CD4-positive, CD25-positive, alpha-beta regulatory T cell (primary cell): ENCODE measurements around the gene CSTB. TPM values are rescaled to one million over a fixed set of nuclear protein-coding genes. Genes with fewer than 3 reads are reported as not detected.
A peak's percentile ranks its signal among the peaks of the same experiment; 100 is the strongest.

Experiments used
- ATAC-seq, 2 donors: fragments of 150-1000 bp; cut with Tn5 transposase; one replicate each; pipeline ENCODE4 v1.10.0; 2021; ENCODE audit warnings: low read depth in 2 of 2, moderate number of reproducible peaks in 2 of 2, moderate library complexity in 1 of 2
- DNase-seq, 3 donors: peaks; one replicate each; pipeline versions ENCODE4 v3.0.0 to v3.0.0-alpha.2; 2012 to 2022; ENCODE audit warnings: mixed read lengths in 1 of 3
- H3K27ac ChIP-seq: one replicate; pipeline ENCODE4 v1.7.0; 2013; ENCODE audit warnings: mild to moderate bottlenecking, low read length; ENCODE audit not compliant: insufficient read depth, poor library complexity, severe bottlenecking
- H3K27me3 ChIP-seq: one replicate; pipeline ENCODE4 v1.7.0; 2013; ENCODE audit warnings: low read length; ENCODE audit not compliant: control insufficient read depth, insufficient read depth
- H3K36me3 ChIP-seq: one replicate; pipeline ENCODE4 v1.7.0; 2013; ENCODE audit warnings: mild to moderate bottlenecking, low read length, moderate library complexity; ENCODE audit not compliant: control insufficient read depth, insufficient read depth
- H3K4me1 ChIP-seq: 2 replicates; pipeline ENCODE4 v1.7.0; 2013; ENCODE audit warnings: mild to moderate bottlenecking, low read length; ENCODE audit not compliant: insufficient read depth, control insufficient read depth, poor library complexity, severe bottlenecking
- H3K4me3 ChIP-seq: one replicate; pipeline ENCODE4 v1.7.0; 2013; ENCODE audit warnings: low read depth, mild to moderate bottlenecking, low read length, moderate library complexity
- H3K9me3 ChIP-seq, 2 experiments: 1 replicate in 1 of 2; 2 replicates in 1 of 2; pipeline ENCODE4 v1.7.0; 2013; ENCODE audit warnings: low read length in 2 of 2, mild to moderate bottlenecking in 1 of 2, moderate library complexity in 1 of 2; ENCODE audit not compliant: control insufficient read depth in 2 of 2
- H3K27ac Mint-ChIP-seq, 3 donors: one replicate each; pipeline ENCODE4 v1.8.0; 2020 to 2022; ENCODE audit warnings: mild to moderate bottlenecking in 3 of 3, mixed read lengths in 3 of 3, moderate library complexity in 2 of 3
- H3K27me3 Mint-ChIP-seq: one replicate; pipeline ENCODE4 v1.8.0; 2022; ENCODE audit warnings: mild to moderate bottlenecking, mixed read lengths
- H3K36me3 Mint-ChIP-seq: one replicate; pipeline ENCODE4 v1.8.0; 2020; ENCODE audit warnings: mixed read lengths
- H3K4me1 Mint-ChIP-seq, 4 donors: one replicate each; pipeline ENCODE4 v1.8.0; 2020 to 2022; ENCODE audit warnings: mixed read lengths in 4 of 4, mild to moderate bottlenecking in 1 of 4
- H3K4me3 Mint-ChIP-seq, 4 donors: one replicate each; pipeline ENCODE4 v1.8.0; 2020 to 2022; ENCODE audit warnings: mild to moderate bottlenecking in 4 of 4, mixed read lengths in 4 of 4, moderate library complexity in 3 of 4
- H3K9me3 Mint-ChIP-seq, 7 donors: one replicate each; pipeline ENCODE4 v1.8.0; 2020 to 2022; ENCODE audit warnings: mixed read lengths in 7 of 7, mild to moderate bottlenecking in 3 of 7, moderate library complexity in 2 of 7
- polyA plus RNA-seq, 4 donors: library from polyadenylated mRNA; unstranded; fragments of 300-500 nt; fragmentation: Illumina TruSeq; gene quantifications; one replicate each; pipeline ENCODE4 v1.2.3, GENCODE V29; 2021
- total RNA-seq: library from RNA; stranded (reverse); gene quantifications from one replicate; pipeline ENCODE4 v1.2.3, GENCODE V29; 2022

Gene CSTB
- total and polyA plus RNA-seq, 5 donors from 2014 or later = 24.5 to 138 (median 84.2) TPM

DNA sequence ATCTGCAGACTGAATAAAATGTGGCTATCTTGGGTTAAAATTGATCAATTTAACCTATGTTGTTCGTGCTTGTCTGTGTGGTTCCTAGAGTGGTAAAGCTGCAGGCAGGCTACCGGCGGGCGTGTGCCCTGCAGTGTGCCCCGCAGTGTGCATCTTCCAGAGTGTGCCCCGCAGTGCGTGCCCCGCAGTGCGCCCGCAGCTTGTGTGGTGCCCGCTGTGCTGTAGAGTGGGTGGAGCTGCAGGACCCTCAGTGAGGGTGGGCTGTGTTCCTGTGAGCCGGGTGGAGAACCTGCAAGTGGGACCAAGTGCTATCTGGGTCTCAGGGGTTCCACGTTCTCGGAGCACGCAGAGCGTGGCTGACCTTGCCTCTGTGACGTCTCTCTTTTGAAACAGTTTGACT, 24.0 kb upstream of the CSTB start:
- Mint-ChIP-seq H3K27me3 (no peaks in the 10 kb centered on the region), H3K36me3 (peaks cover 36% of the 10 kb centered on the region), H3K4me3 (no peak overlapping the region), H3K27ac (peak overlapping the region in 2 of 3 donors; percentile 26 to 72), H3K4me1 (no peaks in the 10 kb centered on the region), H3K9me3 (no peaks in the 10 kb centered on the region)
- DNase-seq (no peak), ATAC-seq (no peak)
- Histone ChIP-seq H3K4me3 (no peak overlapping the region), H3K27me3 (no peaks in the 10 kb centered on the region), H3K36me3 (peaks cover 69% of the 10 kb centered on the region), H3K27ac (no peak overlapping the region), H3K9me3 (no peaks in the 10 kb centered on the region), H3K4me1 (no peaks in the 10 kb centered on the region)

DNA sequence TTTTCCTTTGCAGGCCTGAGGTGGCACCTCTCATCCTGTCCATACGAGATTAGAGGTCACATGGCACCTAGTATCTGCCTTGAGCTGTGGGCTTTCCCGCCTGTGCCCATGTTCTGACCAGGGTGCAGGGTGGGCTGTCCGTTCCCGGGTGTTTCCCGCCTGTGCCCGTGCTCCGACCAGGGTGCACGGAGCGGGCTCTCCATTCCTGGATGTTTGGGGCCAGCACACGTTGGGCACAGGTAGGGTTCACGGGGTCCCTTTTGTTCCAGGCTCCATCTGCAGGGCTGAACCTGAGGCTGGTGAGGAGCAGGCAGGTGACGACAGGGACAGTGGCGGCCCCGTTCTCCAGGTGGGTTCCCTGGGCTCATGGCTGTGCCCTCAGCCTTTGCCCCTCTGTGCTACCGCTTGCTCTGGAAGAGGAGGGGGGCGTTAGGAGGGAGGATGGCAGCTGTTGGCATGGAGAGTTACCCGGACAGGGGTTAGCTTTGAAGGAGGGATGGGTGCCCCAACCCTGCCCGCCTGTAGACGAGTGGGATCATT, 23.3 kb upstream of the CSTB start:
- Mint-ChIP-seq H3K4me1 (no peaks in the 10 kb centered on the region), H3K4me3 (no peak overlapping the region), H3K9me3 (no peaks in the 10 kb centered on the region), H3K36me3 (peaks cover 38% of the 10 kb centered on the region), H3K27ac (no peak overlapping the region), H3K27me3 (no peaks in the 10 kb centered on the region)
- no peaks in the 10 kb centered on the region for H3K4me1 ChIP-seq
- no peaks in the 10 kb centered on the region for H3K9me3 ChIP-seq
- H3K27me3 ChIP-seq = no peaks in the 10 kb centered on the region
- H3K27ac ChIP-seq = no peak overlapping the region
- ATAC-seq (no peak), DNase-seq (no peak)
- H3K4me3 ChIP-seq = no peak overlapping the region
- H3K36me3 ChIP-seq = peaks cover 76% of the 10 kb centered on the region

DNA sequence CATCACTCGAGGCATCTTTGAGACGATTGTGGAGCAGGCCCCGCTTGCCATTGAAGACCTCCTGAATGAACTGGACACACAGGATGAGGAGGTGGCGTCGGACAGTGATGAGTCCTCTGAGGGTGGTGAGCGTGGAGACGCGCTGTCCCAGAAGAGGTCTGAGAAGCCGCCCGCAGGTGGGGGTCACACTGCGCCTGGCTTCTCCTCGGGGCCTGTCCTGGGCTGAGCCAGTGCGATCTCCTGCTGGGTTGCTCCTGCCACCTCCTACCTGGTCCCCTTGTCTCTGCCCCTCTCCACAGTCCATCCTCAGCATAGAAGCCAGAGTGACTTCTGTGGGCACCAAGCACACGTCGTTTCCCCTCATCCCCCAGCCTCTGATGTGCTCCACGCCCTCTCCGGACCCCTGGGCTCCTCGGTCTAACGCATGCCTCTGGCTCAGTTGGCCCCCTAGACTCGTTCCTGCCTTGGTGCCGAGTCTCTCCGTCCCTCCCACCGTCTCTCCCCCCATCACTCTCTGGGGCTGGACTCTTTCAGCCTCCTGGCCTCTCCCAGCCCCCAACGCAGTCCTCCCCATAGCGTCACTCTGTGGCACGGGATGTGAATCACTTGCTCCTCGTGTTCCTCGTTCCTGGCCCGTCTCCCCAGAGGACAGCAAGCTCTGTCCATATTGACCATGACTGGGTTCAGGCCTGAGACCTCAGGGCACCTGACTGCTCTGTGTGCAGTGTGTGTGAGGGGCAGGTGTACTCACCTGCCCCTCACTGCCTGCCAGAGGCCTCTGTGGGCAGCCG, 22.0 kb upstream of the CSTB start:
- Mint-ChIP-seq H3K27me3 (no peaks in the 10 kb centered on the region), H3K9me3 (no peaks in the 10 kb centered on the region), H3K4me3 (no peak overlapping the region), H3K36me3 (peaks cover 36% of the 10 kb centered on the region), H3K27ac (peak overlapping the region in 1 of 3 donors; percentile 91), H3K4me1 (no peaks in the 10 kb centered on the region)
- H3K36me3 ChIP-seq = peaks cover 86% of the 10 kb centered on the region
- DNase-seq (no peak), ATAC-seq (no peak)
- H3K9me3 ChIP-seq = no peaks in the 10 kb centered on the region
- no peak overlapping the region for H3K27ac ChIP-seq
- no peaks in the 10 kb centered on the region for H3K4me1 ChIP-seq
- H3K27me3 ChIP-seq = no peaks in the 10 kb centered on the region
- H3K4me3 ChIP-seq = no peak overlapping the region

DNA sequence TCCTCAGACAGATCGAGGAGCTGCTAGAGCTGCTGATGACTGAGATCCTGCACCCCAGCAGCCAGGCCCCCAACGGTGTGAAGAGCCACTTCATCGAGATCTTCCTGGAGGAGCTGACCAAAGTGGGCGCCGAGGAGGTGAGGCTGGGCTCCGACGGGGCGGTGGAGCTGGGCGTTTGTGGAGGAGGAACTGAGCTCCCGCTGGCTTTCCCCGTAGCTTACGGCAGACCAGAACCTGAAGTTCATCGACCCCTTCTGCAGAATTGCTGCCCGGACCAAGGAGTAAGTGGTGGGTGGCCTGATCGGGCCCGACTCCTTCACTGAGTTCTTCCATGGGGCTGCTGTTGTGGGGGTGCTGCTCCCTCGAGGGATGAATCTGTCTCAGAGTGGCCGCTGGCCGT, 21.3 kb upstream of the CSTB start:
- Mint-ChIP-seq H3K4me1 (peaks cover 0 to 1% (median under 1%) of the 10 kb centered on the region in 4 donors), H3K36me3 (peaks cover 37% of the 10 kb centered on the region), H3K27me3 (no peaks in the 10 kb centered on the region), H3K9me3 (no peaks in the 10 kb centered on the region), H3K27ac (no peak overlapping the region), H3K4me3 (no peak overlapping the region)
- Histone ChIP-seq H3K9me3 (no peaks in the 10 kb centered on the region), H3K36me3 (peaks cover 88% of the 10 kb centered on the region), H3K27me3 (no peaks in the 10 kb centered on the region), H3K27ac (no peak overlapping the region), H3K4me3 (no peak overlapping the region), H3K4me1 (no peaks in the 10 kb centered on the region)
- ATAC-seq = no peak
- no peak for DNase-seq

DNA sequence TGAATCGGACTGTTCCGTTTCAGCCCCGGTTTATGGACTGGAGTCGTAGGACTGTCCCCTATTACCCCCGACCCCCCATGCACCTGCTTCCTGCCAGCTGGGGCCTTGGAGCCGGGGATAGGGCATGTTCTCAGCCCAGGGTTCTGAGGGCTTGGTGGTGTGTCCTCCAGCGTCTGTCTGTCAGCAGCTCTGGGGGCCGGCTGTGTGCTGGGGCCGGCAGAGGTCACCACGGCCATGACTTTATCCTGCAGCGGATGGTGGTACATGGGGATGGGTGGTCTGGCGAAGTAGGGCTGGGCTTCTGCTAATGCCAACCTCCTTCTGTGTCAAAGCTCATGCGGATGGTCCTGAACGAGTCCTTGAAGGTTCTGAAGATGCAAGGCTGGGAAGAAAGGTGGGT, 18.7 kb upstream of the CSTB start:
- H3K27ac ChIP-seq = no peak overlapping the region
- Mint-ChIP-seq H3K4me1 (peaks cover 0 to 22% (median 10%) of the 10 kb centered on the region in 4 donors), H3K36me3 (peaks cover 37% of the 10 kb centered on the region), H3K27ac (no peak overlapping the region), H3K4me3 (peak overlapping the region in 1 of 4 donors; percentile 79), H3K9me3 (no peaks in the 10 kb centered on the region), H3K27me3 (no peaks in the 10 kb centered on the region)
- H3K36me3 ChIP-seq = peaks cover 70% of the 10 kb centered on the region
- peaks cover 15% of the 10 kb centered on the region for H3K4me1 ChIP-seq
- H3K27me3 ChIP-seq = no peaks in the 10 kb centered on the region
- H3K4me3 ChIP-seq = no peak overlapping the region
- no peak for ATAC-seq
- H3K9me3 ChIP-seq = no peaks in the 10 kb centered on the region
- DNase-seq = no peak

DNA sequence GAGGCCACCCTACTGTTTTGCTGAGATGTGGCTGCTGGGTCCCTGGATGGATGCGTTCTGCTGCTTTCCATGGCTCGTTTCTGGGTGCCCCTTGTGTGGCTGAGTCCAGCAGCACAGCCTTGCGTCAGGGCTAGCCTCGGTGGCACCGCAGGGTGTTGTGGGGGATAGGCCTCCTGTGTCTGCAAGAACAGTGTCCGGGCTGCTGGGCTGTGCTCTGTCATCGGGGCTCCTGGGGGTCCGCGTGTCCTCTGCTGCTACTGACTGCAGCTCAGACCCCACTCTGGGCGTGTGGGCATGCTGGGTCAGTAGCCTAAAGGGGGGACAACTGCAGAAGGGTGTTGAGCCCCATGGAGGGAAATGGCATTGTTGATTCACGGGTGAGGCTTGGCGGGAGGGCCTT, 18.2 kb upstream of the CSTB start:
- H3K9me3 ChIP-seq = no peaks in the 10 kb centered on the region
- no peak overlapping the region for H3K27ac Mint-ChIP-seq
- peaks cover 67% of the 10 kb centered on the region for H3K36me3 ChIP-seq
- no peaks in the 10 kb centered on the region for H3K27me3 Mint-ChIP-seq
- DNase-seq (no peak), ATAC-seq (no peak)
- no peak overlapping the region for H3K27ac ChIP-seq
- H3K4me1 ChIP-seq = peaks cover 17% of the 10 kb centered on the region
- peaks cover 0 to 23% (median 10%) of the 10 kb centered on the region in 4 donors for H3K4me1 Mint-ChIP-seq
- H3K4me3 Mint-ChIP-seq = no peak overlapping the region
- H3K9me3 Mint-ChIP-seq = no peaks in the 10 kb centered on the region
- peaks cover 37% of the 10 kb centered on the region for H3K36me3 Mint-ChIP-seq
- no peak overlapping the region for H3K4me3 ChIP-seq
- H3K27me3 ChIP-seq = no peaks in the 10 kb centered on the region

DNA sequence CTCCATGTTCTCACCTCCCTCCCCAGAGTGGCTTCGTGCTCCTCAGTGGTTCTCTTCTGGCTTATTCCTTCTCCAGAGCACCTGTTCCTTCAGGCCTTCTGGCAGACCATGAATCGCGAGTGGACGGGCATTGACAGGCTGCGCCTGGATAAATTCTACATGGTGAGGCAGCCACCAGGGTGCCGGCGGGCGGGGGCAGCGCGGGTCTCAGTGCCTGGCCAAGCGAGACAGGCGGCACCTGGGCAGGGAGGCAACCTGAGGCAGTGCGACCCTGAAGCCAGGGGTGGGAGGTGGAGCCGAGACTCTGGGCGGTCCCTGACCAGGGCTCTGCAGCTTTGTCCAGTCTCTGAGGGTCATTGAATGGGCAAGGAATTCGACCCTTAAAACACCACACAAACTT, 17.1 kb upstream of the CSTB start:
- DNase-seq (no peak), ATAC-seq (no peak)
- Histone ChIP-seq H3K36me3 (peaks cover 59% of the 10 kb centered on the region), H3K4me3 (no peak overlapping the region), H3K27me3 (no peaks in the 10 kb centered on the region), H3K4me1 (peaks cover 21% of the 10 kb centered on the region), H3K9me3 (no peaks in the 10 kb centered on the region), H3K27ac (no peak overlapping the region)
- Mint-ChIP-seq H3K4me3 (peak overlapping the region in 1 of 4 donors; percentile 59), H3K4me1 (peaks cover 0 to 25% (median 10%) of the 10 kb centered on the region in 4 donors), H3K9me3 (no peaks in the 10 kb centered on the region), H3K27me3 (no peaks in the 10 kb centered on the region), H3K36me3 (peaks cover 31% of the 10 kb centered on the region), H3K27ac (no peak overlapping the region)

DNA sequence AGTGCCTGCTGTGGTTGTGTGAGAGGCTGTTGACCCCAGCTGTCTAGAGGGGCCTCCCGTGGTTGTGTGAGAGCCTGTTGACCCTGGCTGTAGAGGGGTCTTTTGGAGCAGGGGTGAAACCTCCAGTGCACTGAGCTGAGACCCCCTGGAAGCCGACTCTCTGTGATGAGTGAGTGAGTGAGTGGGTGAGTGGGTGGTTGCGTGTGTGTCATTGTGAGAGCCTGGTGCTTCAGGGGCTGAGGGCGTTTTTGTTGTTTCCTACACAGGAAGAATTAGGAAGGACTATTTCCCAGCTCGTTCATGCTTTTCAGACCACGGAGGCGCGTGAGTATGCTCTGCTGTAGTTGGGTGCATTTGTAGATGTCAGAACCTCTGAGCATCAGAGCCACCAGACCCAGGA, 16.3 kb upstream of the CSTB start:
- Mint-ChIP-seq H3K27me3 (no peaks in the 10 kb centered on the region), H3K36me3 (peaks cover 29% of the 10 kb centered on the region), H3K4me3 (peak overlapping the region in 3 of 4 donors; percentile 29 to 96 (median 59)), H3K9me3 (no peaks in the 10 kb centered on the region), H3K27ac (peak overlapping the region in 1 of 3 donors; percentile 23), H3K4me1 (peaks cover 0 to 25% (median 10%) of the 10 kb centered on the region in 4 donors)
- Histone ChIP-seq H3K27ac (no peak overlapping the region), H3K36me3 (peaks cover 51% of the 10 kb centered on the region), H3K27me3 (no peaks in the 10 kb centered on the region), H3K4me3 (no peak overlapping the region), H3K9me3 (no peaks in the 10 kb centered on the region), H3K4me1 (peaks cover 21% of the 10 kb centered on the region)
- no peak for DNase-seq
- ATAC-seq = no peak
